Gastrocnemius medialis (tissue), 4 donors: Measurements from ENCODE around the gene FNDC5.

Source experiments
- CTCF ChIP-seq, 5 experiments: fragments of 450-650 bp in 3 of 5; fragments of 200-600 bp in 2 of 5; sonication (generic) in 2 of 5; IDR thresholded peaks in 4 of 5; conservative IDR thresholded peaks in 1 of 5; 1 replicate in 4 of 5; 2 replicates in 1 of 5; pipeline ENCODE4 v1.5.1; 2016 to 2019; ENCODE audit warnings: antibody characterized with exemption in 5 of 5, mild to moderate bottlenecking in 3 of 5, moderate library complexity in 3 of 5
- POLR2A ChIP-seq, 2 donors: fragments of 450-650 bp; IDR thresholded peaks; one replicate each; pipeline ENCODE4 v1.6.1; 2017; ENCODE audit warnings: antibody characterized with exemption in 2 of 2, mild to moderate bottlenecking in 2 of 2, moderate library complexity in 2 of 2

- TF ChIP-seq POLR2A (IDR thresholded peaks at IDR 0.05) (no peak), CTCF (IDR thresholded peaks at IDR 0.05 in 4 of 5, conservative IDR thresholded peaks at IDR 0.05 in 1 of 5) (no peak)
Measured at GRCh38 chr1:32869923-32870614, 643 bp downstream of the FNDC5 start.
